ENCODE results near the gene NFE2L3. TPM values are rescaled to one million over a fixed set of nuclear protein-coding genes. Genes with fewer than 3 reads are reported as not detected.

The NFE2L3 gene
- total and polyA plus RNA-seq, 9 of the 15 experiments (the other 6 are each of a cell fraction or from before 2014, with no cell fraction given) = 2.9 to 16.9 (median 12.4) TPM

GRCh38 chr7:26201247-26202018, 49.4 kb downstream of the NFE2L3 start, which contains the start of gene CBX3 (continued):
- no peak for TF ChIP-seq TCF15 (CRISPR knock-in tag; IDR thresholded peaks at IDR 0.05)
- TF ChIP-seq MYBL2 (IDR thresholded peaks at IDR 0.05; ENCODE audit: low read depth) = no peak
- TF ChIP-seq MYBL2 (CRISPR knock-in tag; IDR thresholded peaks at IDR 0.05; ENCODE audit: borderline replicate concordance) = no peak
- no peak for TF ChIP-seq HDAC3 (IDR thresholded peaks at IDR 0.05; ENCODE audit: borderline replicate concordance, partially characterized antibody)
- no peak for TF ChIP-seq ZNF707 (CRISPR knock-in tag; conservative IDR thresholded peaks at IDR 0.05)
- TF ChIP-seq ID3 (CRISPR knock-in tag; IDR thresholded peaks at IDR 0.05) = no peak
- TF ChIP-seq ID3 (tag; IDR thresholded peaks at IDR 0.05) = no peak
- TF ChIP-seq BMI1 (IDR thresholded peaks at IDR 0.05; ENCODE audit: low read length) = no peak
- TF ChIP-seq ZFP91 (CRISPR knock-in tag; IDR thresholded peaks at IDR 0.05) = no peak
- peak; percentile 37 for TF ChIP-seq CHD2 (IDR thresholded peaks at IDR 0.05; ENCODE audit: low read depth, low read length)
- no peak for TF ChIP-seq GABPB2 (CRISPR knock-in tag; conservative IDR thresholded peaks at IDR 0.05)
- TF ChIP-seq BRF1 (IDR thresholded peaks at IDR 0.05; ENCODE audit: borderline replicate concordance, extremely low read depth, insufficient read length) = no peak
- TF ChIP-seq XRCC3 (IDR thresholded peaks at IDR 0.05) = no peak
- TF ChIP-seq RAD51 (IDR thresholded peaks at IDR 0.05; ENCODE audit: borderline replicate concordance, low read depth) = no peak
- no peak for TF ChIP-seq SIX5 (IDR thresholded peaks at IDR 0.05; ENCODE audit: borderline replicate concordance in 1 of 2, insufficient read depth in 1 of 2, low read depth in 1 of 2, low read length in 2 of 2)
- no peak; a peak in 1 of 4 replicates for TF ChIP-seq KDM4B (IDR thresholded peaks at IDR 0.05; ENCODE audit: borderline replicate concordance in 2 of 2, low read depth in 1 of 2)
- TF ChIP-seq ZBTB33 (CRISPR knock-in tag; IDR thresholded peaks at IDR 0.05) = no peak; the same call in 1 of the 2 replicates
- TF ChIP-seq FOS (IDR thresholded peaks at IDR 0.05; ENCODE audit: extremely low read depth, insufficient read length) = no peak
- peak; percentile 75; the same call in 1 of the 2 replicates for TF ChIP-seq NBN (IDR thresholded peaks at IDR 0.05; ENCODE audit: low read depth)
- no peak for TF ChIP-seq ZNF282 (CRISPR knock-in tag; IDR thresholded peaks at IDR 0.05)
- no peak for TF ChIP-seq BDP1 (IDR thresholded peaks at IDR 0.05; ENCODE audit: insufficient read depth, insufficient read length)
- no peak for TF ChIP-seq ZBED1 (IDR thresholded peaks at IDR 0.05)
- no peak for TF ChIP-seq SNRNP70 (optimal IDR thresholded peaks at IDR 0.05; ENCODE audit: low read depth, low read length)
- no peak for TF ChIP-seq NCOA2 (IDR thresholded peaks at IDR 0.05; ENCODE audit: partially characterized antibody in 2 of 2)
- TF ChIP-seq HDAC1 (IDR thresholded peaks at IDR 0.05) = no peak
- no peak for TF ChIP-seq PHF20 (IDR thresholded peaks at IDR 0.05; ENCODE audit: partially characterized antibody)
